Small intestine (tissue), 7 donors: ENCODE results near the gene SLFN13. TPM values are rescaled to one million over a fixed set of nuclear protein-coding genes. Genes with fewer than 3 reads are reported as not detected.
"Not testable (repeated sequence)": the region's sequence is repeated elsewhere in the genome, so short reads cannot be mapped to it uniquely, and the experiment has no call there.

Experiments used
- DNase-seq, 2 donors: peaks; one replicate each; pipeline versions ENCODE4 v3.0.0 to v3.0.0-alpha.2; 2013
- FAIRE-seq: peaks from 2 replicates; lab custom pipeline; 2012; peaks lifted over from hg19 to GRCh38; lab: Jason Lieb, UNC
- H3K27ac ChIP-seq, 3 donors: one replicate each; pipeline ENCODE4 v1.5.1; 2013; ENCODE audit warnings: low read length in 2 of 3, mild to moderate bottlenecking in 2 of 3, control low read depth in 1 of 3, inconsistent platforms in 1 of 3, low read depth in 1 of 3, moderate library complexity in 1 of 3
- H3K27me3 ChIP-seq, 3 donors: one replicate each; pipeline ENCODE4 v1.6.1; 2013; ENCODE audit warnings: low read length in 3 of 3, inconsistent platforms in 1 of 3; ENCODE audit not compliant: control insufficient read depth in 3 of 3, insufficient read depth in 3 of 3
- H3K36me3 ChIP-seq, 3 donors: one replicate each; pipeline ENCODE4 v1.6.1; 2013; ENCODE audit warnings: low read length in 3 of 3, inconsistent platforms in 1 of 3, low read depth in 1 of 3, mild to moderate bottlenecking in 1 of 3, moderate library complexity in 1 of 3; ENCODE audit not compliant: control insufficient read depth in 3 of 3, insufficient read depth in 2 of 3
- H3K4me1 ChIP-seq, 3 donors: one replicate each; pipeline ENCODE4 v1.6.1; 2013; ENCODE audit warnings: low read length in 2 of 3, inconsistent platforms in 1 of 3, low read depth in 1 of 3, mild to moderate bottlenecking in 1 of 3, moderate library complexity in 1 of 3; ENCODE audit not compliant: control insufficient read depth in 3 of 3, insufficient read depth in 2 of 3
- H3K4me3 ChIP-seq, 3 donors: one replicate each; pipeline ENCODE4 v1.5.1; 2013; ENCODE audit warnings: low read length in 3 of 3, control low read depth in 1 of 3, inconsistent platforms in 1 of 3, low read depth in 1 of 3, mild to moderate bottlenecking in 1 of 3, moderate library complexity in 1 of 3
- H3K9me3 ChIP-seq, 2 donors: one replicate each; pipeline ENCODE4 v1.6.1; 2013; ENCODE audit warnings: low read depth in 1 of 2, low read length in 1 of 2; ENCODE audit not compliant: control insufficient read depth in 2 of 2, insufficient read depth in 1 of 2
- WGBS, 3 donors: extraction: QIAGEN DNeasy Blood & Tissue Kit; methylation state at CpG; one replicate each; pipeline ENCODE4 v1.1.7; 2013; 5-methylcytosine and 5-hydroxymethylcytosine counted together
- polyA plus RNA-seq, 4 donors: library from polyadenylated mRNA; stranded (reverse) in 3 of 4; unstranded in 1 of 4; fragments of 200-250 nt in 3 of 4; fragments of 120-200 nt in 1 of 4; gene quantifications; one replicate each; pipeline versions ENCODE4 v1.2.1 to v1.2.3, GENCODE V29; 2013
- donor health status: healthy with polysubstance abuse.
- donor health status: control.
- donor health status: control.
- donor health status: Bipolar disorder and iron deficiency.
- donor health status: healthy.

The SLFN13 gene
- polyA plus RNA-seq, 4 donors: 0.67 to 2.4 (median 1.1) TPM

GRCh38 chr17:35486920-35487732 lies 38.6 kb upstream of the SLFN13 start:
- DNase-seq: peak; percentile 47 to 49
- whole genome bisulfite sequencing, 3 donors: 7 to 11% (median 9%) methylated on average over 42 of the region's 42 CpGs
- no peak for FAIRE-seq
- Histone ChIP-seq H3K36me3 (no peaks in the 10 kb centered on the region), H3K4me1 (peaks cover 0 to 5% (median 0%) of the 10 kb centered on the region in 3 donors), H3K9me3 (peaks cover 0 to 11% of the 10 kb centered on the region in 2 donors), H3K27ac (peak overlapping the region in 2 of 3 donors; percentile 45 to 71), H3K27me3 (peaks cover 0 to 75% (median 28%) of the 10 kb centered on the region in 3 donors), H3K4me3 (peak overlapping the region; percentile 26 to 48 (median 29))

GRCh38 chr17:35479271-35479670 lies 30.7 kb upstream of the SLFN13 start:
- Histone ChIP-seq H3K9me3 (peaks cover 0 to 4% of the 10 kb centered on the region in 2 donors), H3K27me3 (peaks cover 0 to 20% (median 5%) of the 10 kb centered on the region in 3 donors), H3K27ac (no peak overlapping the region), H3K4me1 (no peaks in the 10 kb centered on the region), H3K36me3 (no peaks in the 10 kb centered on the region), H3K4me3 (no peak overlapping the region)
- DNase-seq: no peak
- WGBS, 3 donors: 62 to 73% (median 63%) methylated on average over 5 of the region's 5 CpGs
- FAIRE-seq: no peak

- DNase-seq: no peak
- Histone ChIP-seq H3K36me3 (no peaks in the 10 kb centered on the region), H3K4me3 (no peak overlapping the region), H3K9me3 (peaks cover 0 to under 1% of the 10 kb centered on the region in 2 donors), H3K4me1 (no peaks in the 10 kb centered on the region), H3K27ac (no peak overlapping the region), H3K27me3 (peaks cover 0 to 8% (median 0%) of the 10 kb centered on the region in 3 donors)
- 66 to 73% (median 67%) methylated on average over 5 of the region's 5 CpGs for WGBS, 3 donors
- FAIRE-seq: no peak
Observed at GRCh38 chr17:35477248-35477647, 28.7 kb upstream of the SLFN13 start.

DNA sequence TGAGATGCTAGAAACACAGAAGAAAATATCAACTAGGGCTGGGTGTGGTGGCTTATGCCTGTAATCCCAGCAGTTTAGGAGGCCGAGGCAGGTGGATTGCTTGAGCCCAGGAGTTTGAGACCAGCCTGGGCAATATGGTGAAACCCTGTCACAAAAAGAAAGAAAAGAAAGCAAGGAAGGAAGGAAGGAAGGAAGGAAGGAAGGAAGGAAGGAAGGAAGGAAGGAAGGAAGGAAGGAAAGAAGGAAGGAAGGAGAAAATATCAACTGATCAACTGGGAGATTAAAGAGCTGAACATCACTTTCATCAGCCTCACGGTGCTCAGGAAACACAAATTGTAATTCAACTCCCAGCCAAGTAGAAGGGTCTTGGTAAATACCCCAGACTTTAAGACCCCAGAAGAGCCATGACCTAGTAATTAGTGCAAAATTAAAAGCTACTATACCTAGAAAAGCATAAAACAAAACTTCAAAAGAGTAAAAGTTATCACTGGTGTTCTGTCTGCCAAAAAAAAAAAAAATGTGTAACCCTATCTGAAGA lies 27.8 kb upstream of the SLFN13 start:
- Histone ChIP-seq H3K36me3 (no peaks in the 10 kb centered on the region), H3K27me3 (peaks cover 0 to 6% (median 0%) of the 10 kb centered on the region in 3 donors), H3K27ac (no peak overlapping the region), H3K4me1 (no peaks in the 10 kb centered on the region), H3K4me3 (no peak overlapping the region), H3K9me3 (no peaks in the 10 kb centered on the region)
- DNase-seq: no peak
- FAIRE-seq: no peak
- 54 to 56% (median 54%) methylated on average over 2 of the region's 2 CpGs for WGBS, 3 donors

GRCh38 chr17:35468475-35468874 lies 19.9 kb upstream of the SLFN13 start:
- Histone ChIP-seq H3K27me3 (peaks cover 0 to 15% (median 3%) of the 10 kb centered on the region in 3 donors), H3K36me3 (no peaks in the 10 kb centered on the region), H3K27ac (no peak overlapping the region), H3K4me3 (no peak overlapping the region), H3K9me3 (no peaks in the 10 kb centered on the region), H3K4me1 (no peaks in the 10 kb centered on the region)
- 81 to 84% (median 83%) methylated on average over 4 of the region's 4 CpGs for WGBS, 3 donors
- DNase-seq (no peak), FAIRE-seq (no peak)

DNA sequence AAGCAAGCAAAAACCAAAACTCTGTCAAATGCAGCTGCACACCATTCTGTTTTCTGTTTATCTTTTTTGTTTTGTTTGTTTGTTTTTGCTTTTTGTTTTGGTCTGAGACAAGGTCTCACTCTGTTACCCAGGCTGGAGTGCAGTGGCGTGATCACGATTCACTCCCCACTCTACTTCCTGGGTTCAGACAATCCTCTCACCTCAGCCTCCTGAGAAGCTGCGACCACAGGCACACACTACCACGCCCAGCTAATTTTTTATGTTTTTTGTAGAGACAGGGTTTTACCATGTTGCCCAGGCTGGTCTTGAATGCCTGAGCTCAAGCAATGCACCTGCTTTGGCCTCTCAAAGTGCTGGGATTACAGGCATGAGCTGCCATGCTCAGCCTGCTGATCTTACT lies 19.3 kb upstream of the SLFN13 start:
- Histone ChIP-seq H3K4me3 (no peak overlapping the region), H3K27me3 (peaks cover 0 to 20% (median 3%) of the 10 kb centered on the region in 3 donors), H3K9me3 (no peaks in the 10 kb centered on the region), H3K36me3 (no peaks in the 10 kb centered on the region), H3K27ac (peak overlapping the region in 1 of 3 donors; percentile 30), H3K4me1 (no peaks in the 10 kb centered on the region)
- no peak for FAIRE-seq
- WGBS, 3 donors: 62 to 66% (median 64%) methylated on average over 4 of the region's 4 CpGs
- peak in 1 of 2 donors; percentile 19 for DNase-seq

GRCh38 chr17:35460354-35460851 lies 11.8 kb upstream of the SLFN13 start:
- no peak for FAIRE-seq
- peaks cover 0 to 1% (median 0%) of the 10 kb centered on the region in 3 donors for H3K4me1 ChIP-seq
- H3K4me3 ChIP-seq: peak overlapping the region in 2 of 3 donors; percentile 20 to 38
- no peaks in the 10 kb centered on the region for H3K36me3 ChIP-seq
- H3K27ac ChIP-seq: peak overlapping the region in 2 of 3 donors; percentile 12 to 40
- peaks cover 0 to 36% (median 3%) of the 10 kb centered on the region in 3 donors for H3K27me3 ChIP-seq
- WGBS, 3 donors: 2 to 5% (median 2%) methylated on average over 43 to 44 of the region's 44 CpGs
- H3K9me3 ChIP-seq: no peaks in the 10 kb centered on the region
- peak; percentile 62 to 77 for DNase-seq

DNA sequence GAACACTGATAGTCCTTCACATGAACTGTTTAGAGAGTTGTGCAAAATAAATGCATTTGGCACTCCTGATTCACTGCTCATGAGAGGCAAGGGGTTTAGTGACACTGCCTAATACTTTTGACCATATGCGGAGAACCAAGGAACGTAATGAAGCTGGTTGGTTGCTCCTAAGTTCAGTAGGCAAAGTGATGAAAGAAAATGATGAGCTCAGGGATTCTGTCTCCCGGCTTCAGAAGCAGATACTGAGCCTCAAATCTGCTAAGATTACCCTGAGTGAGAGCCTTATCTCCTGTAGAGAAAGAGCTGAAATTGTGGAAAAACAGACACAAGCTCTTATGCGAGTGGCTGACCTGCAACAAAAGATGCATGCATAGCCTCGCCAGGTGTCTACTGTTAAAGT lies 5.5 kb upstream of the SLFN13 start:
- H3K4me3 ChIP-seq, H3K27ac ChIP-seq, DNase-seq, H3K4me1 ChIP-seq, H3K36me3 ChIP-seq, H3K9me3 ChIP-seq, FAIRE-seq: not testable (repeated sequence)
- H3K27me3 ChIP-seq: peaks cover 0 to 27% (median 2%) of the 10 kb centered on the region in 3 donors
- 86 to 93% (median 88%) methylated on average over 5 of the region's 5 CpGs for WGBS, 3 donors
